HCT116 (cell line): ENCODE measurements around the gene SPRN.

Experiments used
- ATF3 ChIP-seq: IDR thresholded peaks from 2 replicates; pipeline ENCODE4 v1.6.1; 2012
- CTCF ChIP-seq, 3 experiments: fragments of 200-600 bp in 1 of 3; sonication (generic) in 1 of 3; IDR thresholded peaks in 2 of 3; conservative IDR thresholded peaks in 1 of 3; 2 replicates each; pipeline ENCODE4 v1.5.1; 2012 to 2017; ENCODE audit warnings: low read depth in 2 of 3, low read length in 2 of 3, antibody characterized with exemption in 1 of 3, borderline replicate concordance in 1 of 3, control low read depth in 1 of 3, mild to moderate bottlenecking in 1 of 3, mixed read lengths in 1 of 3, mixed run types in 1 of 3, moderate library complexity in 1 of 3; ENCODE audit not compliant: insufficient read depth in 1 of 3
- ELF1 ChIP-seq: IDR thresholded peaks from 2 replicates; pipeline ENCODE4 v1.6.1; 2012; ENCODE audit warnings: low read depth, borderline replicate concordance
- EZH2phosphoT487 ChIP-seq: fragments of 200-600 bp; IDR thresholded peaks from 2 replicates; pipeline ENCODE4 v1.6.1; 2018; ENCODE audit warnings: antibody characterized with exemption, borderline replicate concordance
- POLR2A ChIP-seq: IDR thresholded peaks from 2 replicates; pipeline ENCODE4 v1.7.0; 2011; ENCODE audit warnings: borderline replicate concordance; ENCODE audit not compliant: insufficient read depth, insufficient read length; ENCODE audit errors: extremely low read depth
- RAD21 ChIP-seq: IDR thresholded peaks from 2 replicates; pipeline ENCODE4 v1.6.1; 2012; ENCODE audit warnings: low read depth, mild to moderate bottlenecking
- REST ChIP-seq: IDR thresholded peaks from 2 replicates; pipeline ENCODE4 v1.6.1; 2012; ENCODE audit warnings: low read depth
- ZFX ChIP-seq: fragments of 450-650 bp; IDR thresholded peaks from 2 replicates; pipeline ENCODE4 v1.6.1; 2017
- ZNF274 ChIP-seq: fragments of 200-500 bp; sonication (Bioruptor generic); IDR thresholded peaks from 2 replicates; pipeline ENCODE4 v1.6.1; 2014; ENCODE audit warnings: mild to moderate bottlenecking, low read depth, low read length, inconsistent platforms

GRCh38 chr10:133391761-133392518 lies 32.5 kb downstream of the SPRN start:
- no peak for TF ChIP-seq POLR2A
- no peak for TF ChIP-seq CTCF (IDR thresholded peaks at IDR 0.05 in 2 of 3, conservative IDR thresholded peaks at IDR 0.05 in 1 of 3; ENCODE audit: borderline replicate concordance in 1 of 3, insufficient read depth in 1 of 3, low read depth in 2 of 3, low read length in 2 of 3)
- TF ChIP-seq EZH2phosphoT487, result no peak
- no peak for TF ChIP-seq REST
- TF ChIP-seq ZNF274, result no peak
- no peak for TF ChIP-seq ATF3
- TF ChIP-seq ZFX, result no peak
- no peak for TF ChIP-seq ELF1
- TF ChIP-seq RAD21, result no peak
